Ishikawa (cell line): ENCODE data around the gene SUCNR1.

Experiments
- CEBPB ChIP-seq: IDR thresholded peaks from 2 replicates; pipeline ENCODE4 v1.6.1; 2012
- CREB1 ChIP-seq: IDR thresholded peaks from 2 replicates; pipeline ENCODE4 v1.6.1; 2012; ENCODE audit warnings: low read depth
- TEAD4 ChIP-seq: IDR thresholded peaks from 2 replicates; pipeline ENCODE4 v1.6.1; 2012
- YY1 ChIP-seq: IDR thresholded peaks from 2 replicates; pipeline ENCODE4 v1.6.1; 2012; ENCODE audit warnings: low read depth

DNA sequence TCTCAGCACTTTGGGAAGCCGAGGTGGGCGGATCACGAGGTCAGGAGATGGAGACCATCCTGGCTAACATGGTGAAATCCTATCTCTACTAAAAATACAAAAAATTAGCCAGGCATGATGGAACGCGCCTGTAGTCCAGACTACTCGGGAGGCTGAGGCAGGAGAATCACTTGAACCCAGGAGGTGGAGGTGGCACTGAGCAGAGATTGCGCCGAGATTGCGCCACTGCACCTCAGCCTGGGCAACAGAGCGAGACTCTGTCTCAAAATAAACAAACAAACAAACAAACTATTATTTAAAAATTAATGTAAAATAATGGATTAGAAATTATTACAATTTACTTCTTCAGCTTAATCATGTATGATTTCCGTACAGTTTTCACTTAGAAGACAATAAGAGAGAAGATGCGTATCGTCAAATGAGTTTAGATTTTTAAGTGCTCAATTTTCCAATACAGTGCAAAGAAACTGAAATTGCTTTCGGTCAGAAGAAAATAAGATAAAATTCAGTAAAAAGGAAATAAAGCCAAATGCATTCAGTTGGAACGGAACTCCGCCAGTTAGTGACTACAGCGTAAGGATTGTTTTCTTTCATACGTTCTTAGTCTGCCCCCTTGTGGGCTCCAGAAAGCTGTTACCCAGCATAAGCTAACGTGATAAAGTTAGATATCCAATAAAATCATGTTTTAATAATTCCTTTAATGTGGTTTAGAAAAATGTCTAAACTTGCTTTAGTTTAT is 34.7 kb upstream of the SUCNR1 start:
- TF ChIP-seq YY1 (no peak), CREB1 (no peak), TEAD4 (no peak), CEBPB (no peak)
